Activated T-helper 1 cell treated with Interleukin-2 at 50 U/mL for 16 hours (primary cell): ENCODE results near the gene RBM19.

Experiments
- DNase-seq: peaks from one replicate; pipeline ENCODE4 v3.0.0-alpha.2; 2020; ENCODE audit warnings: low read depth

The RBM19 gene

DNA sequence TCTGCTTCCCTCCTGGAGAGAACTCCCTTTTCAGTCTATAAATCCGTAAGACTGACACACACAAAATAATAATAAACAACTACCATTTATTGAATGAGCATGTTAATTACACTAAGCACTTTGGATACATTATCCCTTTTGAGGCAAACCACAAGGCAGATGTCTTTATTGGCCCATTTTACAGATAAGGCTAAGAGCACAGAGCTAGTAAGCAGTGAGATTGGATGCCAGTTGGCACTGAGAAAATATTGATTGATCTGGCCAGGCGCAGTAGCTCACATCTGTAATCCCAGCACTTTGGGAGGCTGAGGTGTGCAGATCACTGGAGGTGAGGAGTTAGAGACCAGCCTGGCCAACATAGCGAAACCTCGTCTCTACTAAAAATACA, 21.9 kb upstream of the RBM19 start:
- DNase-seq: no peak

- DNase-seq: no peak
Measured at GRCh38 chr12:113987261-113988063, 21.3 kb upstream of the RBM19 start.

- DNase-seq: no peak
Measured at GRCh38 chr12:113984464-113984863, 18.3 kb upstream of the RBM19 start.

DNA sequence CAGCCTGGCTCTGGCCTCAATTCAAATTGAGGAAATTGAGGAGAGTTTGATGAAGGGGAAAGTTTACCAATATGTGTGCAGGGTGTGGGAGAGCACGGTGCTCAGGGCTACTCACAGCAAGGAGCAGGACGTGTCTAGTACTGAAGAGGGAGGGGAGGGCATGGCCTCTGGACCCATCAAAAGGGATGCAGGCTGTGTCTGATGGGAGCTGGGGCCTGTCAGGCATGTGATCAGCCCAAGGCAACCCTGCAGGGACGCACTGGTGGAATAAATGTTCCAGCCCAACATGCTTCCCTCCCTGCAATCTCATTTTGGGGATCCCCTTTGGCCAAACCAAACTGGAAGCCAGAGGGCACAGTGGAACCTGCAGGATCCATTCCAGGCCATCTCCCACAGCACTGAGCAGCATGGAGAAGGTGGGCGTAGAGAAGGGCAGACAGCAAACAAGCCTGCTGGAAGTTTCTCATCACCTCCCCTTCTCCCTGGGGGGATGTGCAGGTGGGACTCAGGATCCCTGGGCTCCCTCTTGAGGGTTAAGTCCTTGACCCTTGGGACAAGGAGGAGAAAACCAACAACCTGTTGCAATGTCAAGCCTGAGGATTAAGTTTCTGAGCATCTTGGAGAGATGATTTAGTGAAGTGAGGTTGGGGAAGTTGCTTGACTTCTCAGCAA, 17.8 kb upstream of the RBM19 start:
- DNase-seq: no peak

GRCh38 chr12:113983265-113983664, 17.1 kb upstream of the RBM19 start:
- DNase-seq: no peak

DNA sequence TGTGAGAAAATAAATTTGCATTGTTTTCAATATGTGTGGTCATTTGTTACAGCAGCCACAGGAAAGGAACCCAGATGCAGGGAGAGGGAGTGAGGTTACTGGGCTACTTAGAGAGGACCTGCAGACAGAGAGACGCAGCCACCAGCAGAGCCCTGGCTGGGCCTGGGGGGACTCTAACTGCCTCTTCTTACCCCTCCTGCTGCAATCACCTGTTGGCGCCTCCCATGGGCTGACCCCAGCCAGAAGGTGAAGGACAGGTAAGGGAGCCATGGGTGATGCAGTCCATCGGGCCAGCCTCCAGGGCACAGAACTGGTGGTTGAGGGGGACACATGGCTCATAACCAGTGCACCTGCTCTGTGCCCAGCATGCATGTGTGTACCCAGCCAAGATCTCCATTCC, 15.8 kb upstream of the RBM19 start:
- no peak for DNase-seq

GRCh38 chr12:113980537-113981337, 14.6 kb upstream of the RBM19 start:
- no peak for DNase-seq

GRCh38 chr12:113980054-113980453, 13.9 kb upstream of the RBM19 start:
- DNase-seq: no peak

DNA sequence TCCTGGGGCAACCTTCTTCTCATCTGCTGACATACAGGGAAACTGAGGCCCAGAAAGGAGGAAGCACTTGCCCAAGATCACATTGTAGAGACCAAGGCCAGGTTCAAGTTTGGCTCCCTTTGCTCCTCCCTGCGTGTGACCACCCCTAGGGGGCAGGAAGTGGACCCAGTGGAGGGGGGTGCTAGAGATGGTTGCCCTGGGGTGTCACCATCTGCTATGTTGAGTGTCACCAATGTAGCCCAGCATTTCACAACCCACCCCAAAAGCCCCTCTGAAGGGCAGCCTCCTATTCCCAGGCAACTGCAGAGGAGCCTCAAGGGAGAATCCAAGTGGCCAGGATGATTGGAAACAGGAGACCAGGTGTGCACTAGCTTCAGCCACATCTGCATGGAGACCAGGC, 12.0 kb upstream of the RBM19 start:
- DNase-seq: no peak

GRCh38 chr12:113974006-113974405, 7.9 kb upstream of the RBM19 start:
- DNase-seq: no peak

DNA sequence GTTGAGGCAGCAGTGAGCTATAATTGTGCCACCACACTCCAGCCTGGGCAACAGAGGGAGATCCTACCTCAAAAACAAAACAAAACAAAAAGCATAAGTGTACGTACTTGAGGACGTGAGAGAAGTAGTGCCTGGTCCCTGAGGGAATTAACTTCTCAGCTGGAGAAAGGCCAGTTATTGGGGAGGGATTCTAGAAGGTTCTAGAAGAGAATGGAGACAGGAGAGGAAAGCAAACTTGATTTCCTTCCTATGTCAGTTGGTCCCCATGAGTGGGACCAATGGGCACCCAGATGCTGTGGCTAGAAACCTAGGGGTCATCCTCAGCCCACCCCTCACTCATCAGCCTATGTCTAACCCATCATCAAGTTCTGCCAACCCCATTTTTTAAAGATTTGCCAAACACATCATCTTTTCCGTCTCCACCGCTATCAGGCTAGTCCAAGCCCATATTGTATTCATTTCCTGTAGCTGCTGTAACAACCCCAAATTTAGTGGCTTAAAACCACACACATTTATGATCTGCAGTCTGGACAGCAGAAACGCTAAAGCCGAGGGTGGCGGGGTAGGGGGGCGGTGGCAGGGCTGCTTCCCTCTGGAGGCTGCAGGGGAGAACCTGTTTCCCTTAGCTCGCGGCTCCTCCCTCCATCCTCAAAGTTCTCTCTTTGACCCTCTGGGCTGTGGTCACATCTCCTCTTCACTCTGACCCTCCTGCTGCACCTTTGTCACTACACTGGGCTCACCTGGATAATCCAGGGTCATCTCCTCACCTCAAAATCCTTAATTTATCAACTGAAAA, 7.2 kb upstream of the RBM19 start:
- no peak for DNase-seq

GRCh38 chr12:113971392-113971791, 5.3 kb upstream of the RBM19 start:
- DNase-seq: no peak

GRCh38 chr12:113970211-113970610, 4.1 kb upstream of the RBM19 start:
- no peak for DNase-seq

DNA sequence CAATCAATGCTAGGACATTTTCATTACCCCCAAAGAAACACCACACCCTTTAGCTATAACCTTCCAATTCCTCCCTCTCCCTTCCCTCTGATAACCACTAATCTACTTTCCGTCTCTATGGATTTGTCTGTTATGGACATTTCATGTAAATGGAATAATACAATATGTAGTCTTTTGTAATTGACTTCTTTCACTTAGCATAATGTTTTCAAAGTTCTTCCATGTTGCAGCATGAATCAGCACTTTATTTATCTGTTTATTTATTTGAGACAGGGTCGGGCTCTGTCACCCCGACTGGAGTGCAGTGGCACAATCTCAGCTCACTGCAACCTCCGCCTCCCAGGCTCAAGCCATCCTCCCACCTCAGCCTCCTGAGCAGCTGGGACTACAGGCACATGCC, 1.2 kb upstream of the RBM19 start:
- no peak for DNase-seq

DNA sequence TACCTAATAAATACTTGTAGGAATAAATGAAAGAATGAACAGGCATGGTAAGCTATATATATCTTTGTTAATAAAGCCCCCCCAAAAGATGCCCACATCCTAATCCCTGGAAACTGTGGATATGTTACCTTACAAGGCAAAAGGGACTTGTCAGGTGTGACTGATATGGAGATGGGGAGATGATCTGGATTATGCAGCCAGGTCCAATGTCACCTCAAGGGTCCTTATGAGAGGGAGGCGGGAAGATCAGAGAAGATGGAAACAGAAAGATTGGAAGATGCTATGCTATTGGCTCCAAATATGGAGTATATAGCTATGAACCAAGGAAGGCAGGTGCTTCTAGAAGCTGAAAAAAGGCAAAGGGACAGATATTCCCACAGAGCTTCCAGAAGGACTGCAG, 3.4 kb downstream of the RBM19 start:
- no peak for DNase-seq

DNA sequence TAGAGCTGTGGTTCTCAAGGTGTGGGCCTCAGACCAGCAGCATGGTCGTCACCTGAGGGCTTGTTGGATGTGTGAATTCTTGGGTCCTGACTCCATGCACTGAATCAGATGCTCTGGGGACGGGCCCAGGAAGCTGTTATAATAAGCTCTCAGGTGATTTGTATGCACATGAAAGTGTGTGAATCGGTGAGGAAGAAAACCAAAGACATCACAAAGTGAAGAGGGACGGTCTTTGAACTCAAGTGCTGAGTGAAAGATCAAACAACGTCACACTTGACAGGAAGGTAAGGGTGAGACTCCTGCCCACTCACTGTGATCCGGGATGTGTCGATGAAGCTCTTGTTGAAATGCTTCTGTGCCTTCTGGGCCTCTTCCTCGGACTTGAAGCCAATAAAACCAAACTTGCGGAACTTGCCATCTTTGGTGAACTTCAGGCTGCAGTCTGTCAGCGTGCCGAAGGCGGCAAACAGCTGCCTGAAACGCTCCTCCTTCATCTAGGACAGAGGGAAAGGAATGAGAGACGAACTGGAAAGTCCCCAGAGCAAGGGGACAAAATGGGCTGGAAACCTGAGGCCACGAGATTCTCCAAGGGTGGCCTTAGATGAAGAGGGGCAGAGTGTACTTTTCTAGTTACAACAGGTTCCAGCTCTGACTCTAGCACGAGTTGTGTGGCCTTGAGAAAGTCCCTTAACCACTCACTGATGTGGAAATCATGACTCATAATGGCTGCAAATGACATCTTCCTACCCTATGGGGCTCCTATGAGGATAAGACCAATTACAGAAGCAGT, 4.0 kb downstream of the RBM19 start:
- DNase-seq: no peak

GRCh38 chr12:113960030-113960429, 6.1 kb downstream of the RBM19 start:
- no peak for DNase-seq

- DNase-seq: no peak
Measured at GRCh38 chr12:113959096-113959495, 7.0 kb downstream of the RBM19 start.

DNA sequence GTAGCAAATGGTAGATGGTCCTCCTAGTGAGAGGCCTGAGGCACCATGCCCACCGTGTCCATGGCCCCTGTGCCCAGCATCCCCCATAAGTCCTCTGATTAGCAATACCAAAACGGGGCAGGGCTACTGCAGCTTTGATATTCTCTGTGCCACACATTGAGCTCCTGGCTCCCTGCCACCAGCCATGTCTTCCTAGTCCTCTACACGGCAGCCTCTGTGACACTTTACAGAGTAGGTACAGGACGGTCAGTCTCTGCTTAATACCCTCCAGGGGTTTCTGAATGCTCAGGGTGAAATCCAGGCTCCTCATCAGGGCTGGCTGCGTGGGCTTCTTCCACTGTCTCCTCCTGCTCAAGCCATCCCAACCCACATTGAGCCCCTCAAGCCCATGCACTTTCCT, 8.0 kb downstream of the RBM19 start:
- no peak for DNase-seq

GRCh38 chr12:113957627-113958026, 8.5 kb downstream of the RBM19 start:
- no peak for DNase-seq
